ENCODE results near the gene EHD4. TPM values are rescaled to one million over a fixed set of nuclear protein-coding genes. Genes with fewer than 3 reads are reported as not detected.

The EHD4 gene
- total and polyA plus RNA-seq, 2 donors = 7.3 to 11.8 TPM

GRCh38 chr15:41967506-41968206 lies 4.7 kb downstream of the EHD4 start:
- Histone ChIP-seq H3K27me3 (ENCODE audit: control insufficient read depth in 2 of 2, insufficient read depth in 1 of 2, low read length in 1 of 2) (peaks cover 0 to 13% of the 10 kb centered on the region in 2 donors), H3K4me3 (ENCODE audit: low read length in 2 of 2) (no peak overlapping the region), H3K36me3 (ENCODE audit: control insufficient read depth in 2 of 2, insufficient read depth in 2 of 2, low read length in 1 of 2) (no peaks in the 10 kb centered on the region), H3K4me1 (ENCODE audit: control insufficient read depth in 2 of 2, insufficient read depth in 2 of 2, low read length in 2 of 2) (peaks cover 6 to 12% of the 10 kb centered on the region in 2 donors), H3K9me3 (ENCODE audit: control insufficient read depth in 2 of 2, insufficient read depth in 1 of 2, low read length in 1 of 2) (no peaks in the 10 kb centered on the region), H3K27ac (ENCODE audit: low read depth in 1 of 2, low read length in 1 of 2) (peak overlapping the region in 1 of 2 donors; percentile 74)
- peak in 1 of 9 donors; percentile 24 for DNase-seq (ENCODE audit: low read depth in 6 of 9, low spot score in 9 of 9)
- 24% methylated on average over 4 of the region's 4 CpGs for WGBS

- Histone ChIP-seq H3K9me3 (ENCODE audit: control insufficient read depth in 2 of 2, insufficient read depth in 1 of 2, low read length in 1 of 2) (no peaks in the 10 kb centered on the region), H3K36me3 (ENCODE audit: control insufficient read depth in 2 of 2, insufficient read depth in 2 of 2, low read length in 1 of 2) (no peaks in the 10 kb centered on the region), H3K4me3 (ENCODE audit: low read length in 2 of 2) (no peak overlapping the region), H3K27ac (ENCODE audit: low read depth in 1 of 2, low read length in 1 of 2) (no peak overlapping the region), H3K4me1 (ENCODE audit: control insufficient read depth in 2 of 2, insufficient read depth in 2 of 2, low read length in 2 of 2) (peaks cover 6 to 10% of the 10 kb centered on the region in 2 donors), H3K27me3 (ENCODE audit: control insufficient read depth in 2 of 2, insufficient read depth in 1 of 2, low read length in 1 of 2) (peaks cover 0 to 12% of the 10 kb centered on the region in 2 donors)
- 84% methylated on average over 3 of the region's 3 CpGs for WGBS
- DNase-seq (ENCODE audit: low read depth in 6 of 9, low spot score in 9 of 9) = no peak
Measured at GRCh38 chr15:41966920-41967465, 5.4 kb downstream of the EHD4 start.

- WGBS = 76% methylated on average over 4 of the region's 4 CpGs
- peaks cover 0 to 7% of the 10 kb centered on the region in 2 donors for H3K27me3 ChIP-seq (ENCODE audit: control insufficient read depth in 2 of 2, insufficient read depth in 1 of 2, low read length in 1 of 2)
- H3K4me1 ChIP-seq (ENCODE audit: control insufficient read depth in 2 of 2, insufficient read depth in 2 of 2, low read length in 2 of 2) = peaks cover 2 to 5% of the 10 kb centered on the region in 2 donors
- H3K9me3 ChIP-seq (ENCODE audit: control insufficient read depth in 2 of 2, insufficient read depth in 1 of 2, low read length in 1 of 2) = no peaks in the 10 kb centered on the region
- H3K4me3 ChIP-seq (ENCODE audit: low read length in 2 of 2) = no peak overlapping the region
- no peak for DNase-seq (ENCODE audit: low read depth in 6 of 9, low spot score in 9 of 9)
- no peaks in the 10 kb centered on the region for H3K36me3 ChIP-seq (ENCODE audit: control insufficient read depth in 2 of 2, insufficient read depth in 2 of 2, low read length in 1 of 2)
- no peak overlapping the region for H3K27ac ChIP-seq (ENCODE audit: low read depth in 1 of 2, low read length in 1 of 2)
Measured at GRCh38 chr15:41966414-41966812, 5.9 kb downstream of the EHD4 start.

GRCh38 chr15:41965441-41966413 lies 6.6 kb downstream of the EHD4 start:
- H3K9me3 ChIP-seq (ENCODE audit: control insufficient read depth in 2 of 2, insufficient read depth in 1 of 2, low read length in 1 of 2) = no peaks in the 10 kb centered on the region
- WGBS = 83% methylated on average over 15 of the region's 15 CpGs
- H3K27me3 ChIP-seq (ENCODE audit: control insufficient read depth in 2 of 2, insufficient read depth in 1 of 2, low read length in 1 of 2) = peaks cover 0 to 7% of the 10 kb centered on the region in 2 donors
- H3K4me3 ChIP-seq (ENCODE audit: low read length in 2 of 2) = no peak overlapping the region
- no peaks in the 10 kb centered on the region for H3K36me3 ChIP-seq (ENCODE audit: control insufficient read depth in 2 of 2, insufficient read depth in 2 of 2, low read length in 1 of 2)
- DNase-seq (ENCODE audit: low read depth in 6 of 9, low spot score in 9 of 9) = no peak
- peaks cover 2 to 5% of the 10 kb centered on the region in 2 donors for H3K4me1 ChIP-seq (ENCODE audit: control insufficient read depth in 2 of 2, insufficient read depth in 2 of 2, low read length in 2 of 2)
- H3K27ac ChIP-seq (ENCODE audit: low read depth in 1 of 2, low read length in 1 of 2) = no peak overlapping the region

- H3K4me1 ChIP-seq (ENCODE audit: control insufficient read depth in 2 of 2, insufficient read depth in 2 of 2, low read length in 2 of 2) = no peaks in the 10 kb centered on the region
- no peak for DNase-seq (ENCODE audit: low read depth in 6 of 9, low spot score in 9 of 9)
- no peaks in the 10 kb centered on the region for H3K36me3 ChIP-seq (ENCODE audit: control insufficient read depth in 2 of 2, insufficient read depth in 2 of 2, low read length in 1 of 2)
- no peak overlapping the region for H3K4me3 ChIP-seq (ENCODE audit: low read length in 2 of 2)
- WGBS = 92% methylated on average over 1 of the region's 1 CpG
- H3K27ac ChIP-seq (ENCODE audit: low read depth in 1 of 2, low read length in 1 of 2) = no peak overlapping the region
- H3K27me3 ChIP-seq (ENCODE audit: control insufficient read depth in 2 of 2, insufficient read depth in 1 of 2, low read length in 1 of 2) = no peaks in the 10 kb centered on the region
- no peaks in the 10 kb centered on the region for H3K9me3 ChIP-seq (ENCODE audit: control insufficient read depth in 2 of 2, insufficient read depth in 1 of 2, low read length in 1 of 2)
Measured at GRCh38 chr15:41961595-41962202, 10.7 kb downstream of the EHD4 start.

GRCh38 chr15:41961001-41961518 lies 11.3 kb downstream of the EHD4 start:
- Histone ChIP-seq H3K27me3 (ENCODE audit: control insufficient read depth in 2 of 2, insufficient read depth in 1 of 2, low read length in 1 of 2) (no peaks in the 10 kb centered on the region), H3K36me3 (ENCODE audit: control insufficient read depth in 2 of 2, insufficient read depth in 2 of 2, low read length in 1 of 2) (no peaks in the 10 kb centered on the region), H3K9me3 (ENCODE audit: control insufficient read depth in 2 of 2, insufficient read depth in 1 of 2, low read length in 1 of 2) (no peaks in the 10 kb centered on the region), H3K4me3 (ENCODE audit: low read length in 2 of 2) (no peak overlapping the region), H3K27ac (ENCODE audit: low read depth in 1 of 2, low read length in 1 of 2) (no peak overlapping the region), H3K4me1 (ENCODE audit: control insufficient read depth in 2 of 2, insufficient read depth in 2 of 2, low read length in 2 of 2) (no peaks in the 10 kb centered on the region)
- DNase-seq (ENCODE audit: low read depth in 6 of 9, low spot score in 9 of 9) = no peak
- 91% methylated on average over 2 of the region's 2 CpGs for WGBS

GRCh38 chr15:41958002-41958420 lies 14.3 kb downstream of the EHD4 start:
- 96% methylated on average over 7 of the region's 7 CpGs for WGBS

GRCh38 chr15:41957021-41957897 lies 15.1 kb downstream of the EHD4 start:
- no peak for DNase-seq (ENCODE audit: low read depth in 6 of 9, low spot score in 9 of 9)
- Histone ChIP-seq H3K27me3 (ENCODE audit: control insufficient read depth in 2 of 2, insufficient read depth in 1 of 2, low read length in 1 of 2) (no peaks in the 10 kb centered on the region), H3K4me1 (ENCODE audit: control insufficient read depth in 2 of 2, insufficient read depth in 2 of 2, low read length in 2 of 2) (no peaks in the 10 kb centered on the region), H3K9me3 (ENCODE audit: control insufficient read depth in 2 of 2, insufficient read depth in 1 of 2, low read length in 1 of 2) (no peaks in the 10 kb centered on the region), H3K27ac (ENCODE audit: low read depth in 1 of 2, low read length in 1 of 2) (no peak overlapping the region), H3K4me3 (ENCODE audit: low read length in 2 of 2) (no peak overlapping the region), H3K36me3 (ENCODE audit: control insufficient read depth in 2 of 2, insufficient read depth in 2 of 2, low read length in 1 of 2) (no peaks in the 10 kb centered on the region)
- WGBS = 92% methylated on average over 12 of the region's 12 CpGs

More at GRCh38 chr15:41958002-41958420, 14.3 kb downstream of the EHD4 start:
- no peak for DNase-seq (ENCODE audit: low read depth in 6 of 9, low spot score in 9 of 9)
- Histone ChIP-seq H3K27ac (ENCODE audit: low read depth in 1 of 2, low read length in 1 of 2) (no peak overlapping the region), H3K27me3 (ENCODE audit: control insufficient read depth in 2 of 2, insufficient read depth in 1 of 2, low read length in 1 of 2) (no peaks in the 10 kb centered on the region), H3K4me1 (ENCODE audit: control insufficient read depth in 2 of 2, insufficient read depth in 2 of 2, low read length in 2 of 2) (no peaks in the 10 kb centered on the region), H3K36me3 (ENCODE audit: control insufficient read depth in 2 of 2, insufficient read depth in 2 of 2, low read length in 1 of 2) (no peaks in the 10 kb centered on the region), H3K9me3 (ENCODE audit: control insufficient read depth in 2 of 2, insufficient read depth in 1 of 2, low read length in 1 of 2) (no peaks in the 10 kb centered on the region), H3K4me3 (ENCODE audit: low read length in 2 of 2) (no peak overlapping the region)
